NCI-H1694 treated with DMSO at 0.1 percent for 48 hours (cell line): ENCODE results near the gene CHRNG.
"Not testable (repeated sequence)": the region's sequence is repeated elsewhere in the genome, so short reads cannot be mapped to it uniquely, and the experiment has no call there.

ENCODE experiments used
- DNase-seq: peaks from one replicate; lab custom pipeline; 2025; lab: John Stamatoyannopoulos, UW

The CHRNG gene

GRCh38 chr2:232545511-232546375, 6.3 kb downstream of the CHRNG start:
- DNase-seq: no peak

GRCh38 chr2:232547991-232548390, 8.5 kb downstream of the CHRNG start:
- DNase-seq: no peak

GRCh38 chr2:232549655-232550353, 10.3 kb downstream of the CHRNG start:
- no peak for DNase-seq

GRCh38 chr2:232550354-232551249, 11.1 kb downstream of the CHRNG start, which contains the start of the genes EIF4E2 and TIGD1:
TSS of gene EIF4E2 (plus strand) at chr2:232550689. CDS start at chr2:232550725, 36 bp downstream.
TSS of gene TIGD1 (minus strand) at chr2:232550557. CDS start at chr2:232549882, 675 bp downstream.
- DNase-seq: peak; percentile 74

- DNase-seq: no peak
These were observed 11.8 kb downstream of the CHRNG start for GRCh38 chr2:232551250-232551638.

- DNase-seq: no peak
These were observed 12.3 kb downstream of the CHRNG start for GRCh38 chr2:232551776-232552175.

- DNase-seq: no peak
These were observed 16.9 kb downstream of the CHRNG start for GRCh38 chr2:232556426-232556825.

- DNase-seq: no peak
These were observed 23.1 kb downstream of the CHRNG start for GRCh38 chr2:232562515-232563151.

GRCh38 chr2:232563580-232563979, 24.1 kb downstream of the CHRNG start:
- DNase-seq: no peak

GRCh38 chr2:232567721-232568120, 28.2 kb downstream of the CHRNG start:
- DNase-seq: no peak

- DNase-seq: no peak
These were observed 28.7 kb downstream of the CHRNG start for GRCh38 chr2:232568161-232568560.

GRCh38 chr2:232569541-232569940, 30.0 kb downstream of the CHRNG start:
- no peak for DNase-seq

- not testable (repeated sequence) for DNase-seq
These were observed 31.0 kb downstream of the CHRNG start for GRCh38 chr2:232570481-232570880.

- no peak for DNase-seq
These were observed 31.6 kb downstream of the CHRNG start for GRCh38 chr2:232571026-232571474.

GRCh38 chr2:232573042-232573441, 33.5 kb downstream of the CHRNG start:
- DNase-seq: no peak

GRCh38 chr2:232573771-232574435, 34.4 kb downstream of the CHRNG start:
- DNase-seq: no peak

GRCh38 chr2:232574674-232575403, 35.3 kb downstream of the CHRNG start:
- no peak for DNase-seq

GRCh38 chr2:232575404-232575746, 35.9 kb downstream of the CHRNG start:
- no peak for DNase-seq

GRCh38 chr2:232576995-232577394, 37.5 kb downstream of the CHRNG start:
- DNase-seq: no peak

GRCh38 chr2:232577841-232578240, 38.3 kb downstream of the CHRNG start:
- no peak for DNase-seq
